ENCODE data around the gene FETUB.
"Not testable (repeated sequence)": the region's sequence is repeated elsewhere in the genome, so short reads cannot be mapped to it uniquely, and the experiment has no call there.

DNA sequence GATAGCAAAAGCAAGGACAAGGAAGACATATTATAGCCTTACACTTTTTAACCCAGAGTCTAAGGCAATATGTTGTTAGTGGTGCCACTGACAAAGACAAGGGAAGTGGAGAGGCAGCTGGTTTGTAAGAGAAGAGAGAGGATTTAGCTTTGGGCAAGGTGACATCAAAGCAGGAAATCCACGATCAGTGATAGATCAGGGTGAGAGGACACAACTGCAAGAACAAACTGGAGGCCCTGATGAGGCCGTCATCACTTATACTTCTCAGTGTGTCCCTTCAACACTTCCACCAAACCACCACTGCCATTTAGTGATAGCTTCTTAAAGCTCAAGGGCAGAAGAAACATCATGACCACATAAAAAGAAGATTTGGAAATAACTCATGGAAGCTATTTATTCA, 46.3 kb downstream of the FETUB start:
- TF ChIP-seq, protein P1, sequence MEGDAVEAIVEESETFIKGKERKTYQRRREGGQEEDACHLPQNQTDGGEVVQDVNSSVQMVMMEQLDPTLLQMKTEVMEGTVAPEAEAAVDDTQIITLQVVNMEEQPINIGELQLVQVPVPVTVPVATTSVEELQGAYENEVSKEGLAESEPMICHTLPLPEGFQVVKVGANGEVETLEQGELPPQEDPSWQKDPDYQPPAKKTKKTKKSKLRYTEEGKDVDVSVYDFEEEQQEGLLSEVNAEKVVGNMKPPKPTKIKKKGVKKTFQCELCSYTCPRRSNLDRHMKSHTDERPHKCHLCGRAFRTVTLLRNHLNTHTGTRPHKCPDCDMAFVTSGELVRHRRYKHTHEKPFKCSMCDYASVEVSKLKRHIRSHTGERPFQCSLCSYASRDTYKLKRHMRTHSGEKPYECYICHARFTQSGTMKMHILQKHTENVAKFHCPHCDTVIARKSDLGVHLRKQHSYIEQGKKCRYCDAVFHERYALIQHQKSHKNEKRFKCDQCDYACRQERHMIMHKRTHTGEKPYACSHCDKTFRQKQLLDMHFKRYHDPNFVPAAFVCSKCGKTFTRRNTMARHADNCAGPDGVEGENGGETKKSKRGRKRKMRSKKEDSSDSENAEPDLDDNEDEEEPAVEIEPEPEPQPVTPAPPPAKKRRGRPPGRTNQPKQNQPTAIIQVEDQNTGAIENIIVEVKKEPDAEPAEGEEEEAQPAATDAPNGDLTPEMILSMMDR (conservative IDR thresholded peaks at IDR 0.05; ENCODE audit: low read depth, low read length): not testable (repeated sequence)
- TF ChIP-seq EZH2 (IDR thresholded peaks at IDR 0.05; ENCODE audit: low read length, unreplicated experiment); EZH2phosphoT487 (IDR thresholded peaks at IDR 0.05; ENCODE audit: borderline replicate concordance, low read length): not testable (repeated sequence)

All from PC-3 (cell line).